NCI-H2227 (cell line): ENCODE data around the gene OR2K2.
"Not testable (repeated sequence)": the region's sequence is repeated elsewhere in the genome, so short reads cannot be mapped to it uniquely, and the experiment has no call there.

ENCODE experiments used
- DNase-seq: peaks from one replicate; lab custom pipeline; 2025; ENCODE audit not compliant: unreplicated experiment; lab: John Stamatoyannopoulos, UW

Gene OR2K2

GRCh38 chr9:111298731-111299598, 31.1 kb downstream of the OR2K2 start:
- peak; percentile 1 for DNase-seq

- DNase-seq: no peak
Observed at GRCh38 chr9:111298111-111298510, 31.9 kb downstream of the OR2K2 start.

- no peak for DNase-seq
Observed at GRCh38 chr9:111297066-111297824, 32.8 kb downstream of the OR2K2 start.

GRCh38 chr9:111294691-111295451, 35.2 kb downstream of the OR2K2 start:
- DNase-seq: no peak

GRCh38 chr9:111287127-111287526, 42.9 kb downstream of the OR2K2 start:
- no peak for DNase-seq

GRCh38 chr9:111284703-111285102, 45.3 kb downstream of the OR2K2 start:
- DNase-seq: no peak

- DNase-seq: no peak
Observed at GRCh38 chr9:111282845-111283244, 47.2 kb downstream of the OR2K2 start.

GRCh38 chr9:111280795-111281194, 49.2 kb downstream of the OR2K2 start:
- DNase-seq: not testable (repeated sequence)
